Gastrocnemius medialis (tissue), 4 donors: ENCODE results near the gene BGLAP. TPM values are rescaled to one million over a fixed set of nuclear protein-coding genes. Genes with fewer than 3 reads are reported as not detected.

Source experiments
- ATAC-seq, 2 donors: fragments of 150-250 bp; one replicate each; pipeline ENCODE4 v1.9.1; 2016
- DNase-seq, 2 donors: peaks; one replicate each; pipeline ENCODE4 v3.0.0-alpha.2; 2019
- H3K27ac ChIP-seq, 4 donors: fragments of 200-600 bp; sonication (generic); 1 replicate in 1 of 4; 2 replicates in 3 of 4; pipeline ENCODE4 v1.5.1; 2016 to 2018; ENCODE audit warnings: mild to moderate bottlenecking in 2 of 4, moderate library complexity in 1 of 4
- H3K27me3 ChIP-seq, 3 donors: fragments of 200-600 bp; sonication (generic) in 2 of 3; 1 replicate in 1 of 3; 2 replicates in 2 of 3; pipeline versions ENCODE4 v1.5.1 to v1.6.0; 2016 to 2019; ENCODE audit warnings: mild to moderate bottlenecking in 1 of 3, moderate library complexity in 1 of 3
- H3K36me3 ChIP-seq, 2 donors: fragments of 200-600 bp; sonication (generic) in 1 of 2; one replicate each; pipeline ENCODE4 v1.5.1; 2017 to 2018
- H3K4me1 ChIP-seq, 2 donors: fragments of 200-600 bp; sonication (generic) in 1 of 2; one replicate each; pipeline ENCODE4 v1.5.1; 2016 to 2017; ENCODE audit warnings: mild to moderate bottlenecking in 2 of 2
- H3K4me3 ChIP-seq, 4 donors: fragments of 200-600 bp; sonication (generic) in 3 of 4; 1 replicate in 1 of 4; 2 replicates in 3 of 4; pipeline ENCODE4 v1.5.1; 2016 to 2019; ENCODE audit warnings: mild to moderate bottlenecking in 2 of 4
- H3K9me3 ChIP-seq, 3 donors: fragments of 200-600 bp; sonication (generic) in 2 of 3; 1 replicate in 1 of 3; 2 replicates in 2 of 3; pipeline ENCODE4 v1.5.1; 2016 to 2019
- POLR2A ChIP-seq, 2 donors: fragments of 450-650 bp; IDR thresholded peaks; one replicate each; pipeline ENCODE4 v1.6.1; 2017; ENCODE audit warnings: antibody characterized with exemption in 2 of 2, mild to moderate bottlenecking in 2 of 2, moderate library complexity in 2 of 2
- in situ Hi-C, 4 donors: fragments of 200-750 bp; cut with MboI; loops; one replicate each; pipeline versions ENCODE4 v1.15.0 to v1.8.0; 2017; ENCODE audit warnings: low sequenced_read_pairs in 4 of 4
- intact Hi-C: fragments of 100-400 bp; cut with DNase I; formaldehyde crosslinking; loops from one replicate; pipeline ENCODE4 v1.15.1; 2023; ENCODE audit warnings: low total_unique reads
- total RNA-seq, 4 donors: library from RNA; depleted of rRNA; stranded (reverse); fragments of >200 nt; gene quantifications; one replicate each; pipeline versions ENCODE4 v1.1.0 to v1.2.3, GENCODE V29; 2016
- TF ChIP-seq, protein P1 (sequence below), 5 experiments: fragments of 450-650 bp in 3 of 5; fragments of 200-600 bp in 2 of 5; sonication (generic) in 2 of 5; IDR thresholded peaks in 4 of 5; conservative IDR thresholded peaks in 1 of 5; 1 replicate in 4 of 5; 2 replicates in 1 of 5; pipeline ENCODE4 v1.5.1; 2016 to 2019; ENCODE audit warnings: antibody characterized with exemption in 5 of 5, mild to moderate bottlenecking in 3 of 5, moderate library complexity in 3 of 5

The BGLAP gene
- total RNA-seq, 4 donors from 2014 or later: not detected

DNA sequence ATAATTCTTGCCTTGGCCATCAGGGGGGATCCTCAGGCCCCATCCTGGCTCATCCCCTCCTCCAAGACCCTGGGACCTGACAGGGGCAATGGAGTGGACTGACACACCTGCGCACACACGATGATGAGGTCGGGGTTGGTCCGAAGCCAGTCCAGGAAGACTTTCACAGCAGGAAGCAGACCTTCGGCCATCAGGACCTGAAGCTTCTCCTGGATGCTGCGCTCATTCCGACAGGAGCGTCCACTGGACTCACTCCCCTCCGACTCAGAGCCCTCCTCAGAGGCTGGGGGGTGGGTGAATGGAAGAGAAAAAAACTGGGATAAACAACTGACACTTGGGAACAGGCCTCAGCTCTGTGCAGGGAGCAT lies 21.3 kb downstream of the BGLAP start:
- ATAC-seq (no peak), DNase-seq (no peak)
- Histone ChIP-seq H3K9me3 (no peaks in the 10 kb centered on the region), H3K27me3 (no peaks in the 10 kb centered on the region), H3K36me3 (peaks cover 4 to 97% of the 10 kb centered on the region in 2 donors), H3K4me1 (no peaks in the 10 kb centered on the region), H3K27ac (no peak overlapping the region), H3K4me3 (no peak overlapping the region)
- intact Hi-C loops: no loop called here
- TF ChIP-seq, protein P1, sequence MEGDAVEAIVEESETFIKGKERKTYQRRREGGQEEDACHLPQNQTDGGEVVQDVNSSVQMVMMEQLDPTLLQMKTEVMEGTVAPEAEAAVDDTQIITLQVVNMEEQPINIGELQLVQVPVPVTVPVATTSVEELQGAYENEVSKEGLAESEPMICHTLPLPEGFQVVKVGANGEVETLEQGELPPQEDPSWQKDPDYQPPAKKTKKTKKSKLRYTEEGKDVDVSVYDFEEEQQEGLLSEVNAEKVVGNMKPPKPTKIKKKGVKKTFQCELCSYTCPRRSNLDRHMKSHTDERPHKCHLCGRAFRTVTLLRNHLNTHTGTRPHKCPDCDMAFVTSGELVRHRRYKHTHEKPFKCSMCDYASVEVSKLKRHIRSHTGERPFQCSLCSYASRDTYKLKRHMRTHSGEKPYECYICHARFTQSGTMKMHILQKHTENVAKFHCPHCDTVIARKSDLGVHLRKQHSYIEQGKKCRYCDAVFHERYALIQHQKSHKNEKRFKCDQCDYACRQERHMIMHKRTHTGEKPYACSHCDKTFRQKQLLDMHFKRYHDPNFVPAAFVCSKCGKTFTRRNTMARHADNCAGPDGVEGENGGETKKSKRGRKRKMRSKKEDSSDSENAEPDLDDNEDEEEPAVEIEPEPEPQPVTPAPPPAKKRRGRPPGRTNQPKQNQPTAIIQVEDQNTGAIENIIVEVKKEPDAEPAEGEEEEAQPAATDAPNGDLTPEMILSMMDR (IDR thresholded peaks at IDR 0.05 in 4 of 5, conservative IDR thresholded peaks at IDR 0.05 in 1 of 5): no peak
- no peak for TF ChIP-seq POLR2A (IDR thresholded peaks at IDR 0.05)
- in situ Hi-C loops: no loop called here

DNA sequence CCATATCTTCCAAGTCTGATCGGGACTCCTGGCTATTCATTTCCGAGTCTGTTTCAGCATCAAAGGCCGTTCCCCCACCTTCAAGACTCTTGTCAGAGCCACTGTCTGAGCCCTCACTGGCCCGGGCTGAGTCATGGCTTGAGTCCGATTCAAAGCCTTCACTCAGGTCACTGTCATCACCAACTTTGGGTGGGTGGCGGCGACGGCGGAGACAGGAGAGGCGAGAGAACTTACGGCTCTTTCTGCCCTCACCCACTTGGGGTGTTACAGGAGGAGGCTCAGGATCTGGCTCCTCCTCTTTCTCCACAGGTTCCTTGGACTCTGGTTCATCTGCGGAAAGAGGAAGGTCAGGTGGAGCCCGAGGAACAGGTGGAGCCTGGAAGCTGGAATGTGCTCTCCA lies 24.1 kb downstream of the BGLAP start:
- ATAC-seq (no peak), DNase-seq (no peak)
- in situ Hi-C loops (no loop called here), intact Hi-C loops (no loop called here)
- Histone ChIP-seq H3K4me1 (no peaks in the 10 kb centered on the region), H3K27me3 (no peaks in the 10 kb centered on the region), H3K36me3 (peaks cover 4 to 97% of the 10 kb centered on the region in 2 donors), H3K4me3 (no peak overlapping the region), H3K9me3 (no peaks in the 10 kb centered on the region), H3K27ac (no peak overlapping the region)
- TF ChIP-seq, protein P1 (IDR thresholded peaks at IDR 0.05 in 4 of 5, conservative IDR thresholded peaks at IDR 0.05 in 1 of 5): no peak
- TF ChIP-seq POLR2A (IDR thresholded peaks at IDR 0.05): no peak

DNA sequence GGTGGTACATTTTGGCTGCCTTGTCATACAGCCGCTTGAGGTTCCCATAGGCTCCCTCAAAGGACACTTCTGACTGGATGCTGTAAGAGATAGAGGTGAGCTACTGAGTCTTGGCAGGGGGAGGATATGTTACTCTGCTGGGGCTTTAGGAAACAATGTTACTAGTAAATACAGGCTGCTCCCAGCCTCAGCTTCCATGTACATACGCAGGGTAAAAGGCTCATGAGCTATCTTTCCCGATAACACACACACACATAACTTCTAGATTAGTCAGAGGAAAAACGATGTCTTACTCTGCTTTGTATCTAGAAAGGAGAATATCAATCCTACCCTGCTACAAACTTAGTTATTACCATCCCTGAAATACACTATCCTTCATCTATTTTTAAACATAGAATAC lies 26.4 kb downstream of the BGLAP start:
- DNase-seq (no peak), ATAC-seq (no peak)
- TF ChIP-seq, protein P1 (IDR thresholded peaks at IDR 0.05 in 4 of 5, conservative IDR thresholded peaks at IDR 0.05 in 1 of 5): no peak
- no peak for TF ChIP-seq POLR2A (IDR thresholded peaks at IDR 0.05)
- H3K4me3 ChIP-seq: no peak overlapping the region
- in situ Hi-C loops: no loop called here
- intact Hi-C loops: no loop called here
- H3K27me3 ChIP-seq: no peaks in the 10 kb centered on the region
- H3K9me3 ChIP-seq: no peaks in the 10 kb centered on the region
- H3K4me1 ChIP-seq: no peaks in the 10 kb centered on the region
- H3K36me3 ChIP-seq: peaks cover 8 to 94% of the 10 kb centered on the region in 2 donors
- no peak overlapping the region for H3K27ac ChIP-seq

DNA sequence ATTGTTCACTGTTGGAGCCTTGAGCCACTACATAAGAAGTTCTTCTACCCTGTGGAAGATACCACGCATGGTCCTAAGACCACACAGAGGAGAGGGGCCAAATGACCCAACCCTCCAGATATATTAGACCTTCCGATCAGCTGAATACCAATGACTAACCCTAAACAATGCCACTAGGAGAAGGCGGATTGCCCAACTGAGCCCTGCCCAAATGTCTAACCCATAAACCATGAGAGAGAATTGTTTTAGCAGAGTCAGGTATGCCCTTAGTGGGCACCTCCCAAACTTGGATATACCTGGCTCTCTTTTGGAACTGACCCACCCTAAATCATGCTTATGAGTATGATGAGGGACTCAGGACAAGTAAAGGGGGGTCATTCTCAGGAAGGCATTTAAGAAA lies 28.3 kb downstream of the BGLAP start:
- ATAC-seq: no peak

More for the DNA sequence above, 28.3 kb downstream of the BGLAP start:
- DNase-seq: no peak
- intact Hi-C loops (no loop called here), in situ Hi-C loops (no loop called here)
- no peak overlapping the region for H3K4me3 ChIP-seq
- no peak for TF ChIP-seq POLR2A (IDR thresholded peaks at IDR 0.05)
- TF ChIP-seq, protein P1 (IDR thresholded peaks at IDR 0.05 in 4 of 5, conservative IDR thresholded peaks at IDR 0.05 in 1 of 5): no peak
- H3K27me3 ChIP-seq: no peaks in the 10 kb centered on the region
- no peaks in the 10 kb centered on the region for H3K4me1 ChIP-seq
- no peaks in the 10 kb centered on the region for H3K9me3 ChIP-seq
- H3K36me3 ChIP-seq: peaks cover 16 to 97% of the 10 kb centered on the region in 2 donors
- H3K27ac ChIP-seq: no peak overlapping the region
